ENCODE results near the gene DHX57. TPM values are rescaled to one million over a fixed set of nuclear protein-coding genes. Genes with fewer than 3 reads are reported as not detected.

Gene DHX57
- total RNA-seq, 1 donor from 2014 or later: 20.4 TPM

DNA sequence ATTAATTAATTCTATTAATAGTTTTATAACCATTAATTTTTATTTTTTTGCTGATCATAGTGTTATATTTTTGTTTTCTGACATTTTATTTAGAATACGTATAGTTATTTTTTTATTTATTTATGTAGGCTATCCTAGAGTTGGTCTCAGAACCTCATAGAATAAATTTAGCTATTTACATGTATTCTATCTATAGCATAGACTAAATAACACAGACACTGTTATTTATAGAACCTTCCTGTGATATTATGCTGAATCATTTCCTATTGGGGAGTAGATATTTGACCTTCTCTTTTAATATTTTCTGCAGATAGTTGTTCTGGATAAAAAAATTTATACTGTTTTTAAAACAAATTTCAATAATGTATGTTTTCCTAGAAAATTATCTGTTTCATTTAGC is 34.1 kb upstream of the DHX57 start:
- CTCF ChIA-PET: no interaction called here
- TF ChIP-seq, protein P1, sequence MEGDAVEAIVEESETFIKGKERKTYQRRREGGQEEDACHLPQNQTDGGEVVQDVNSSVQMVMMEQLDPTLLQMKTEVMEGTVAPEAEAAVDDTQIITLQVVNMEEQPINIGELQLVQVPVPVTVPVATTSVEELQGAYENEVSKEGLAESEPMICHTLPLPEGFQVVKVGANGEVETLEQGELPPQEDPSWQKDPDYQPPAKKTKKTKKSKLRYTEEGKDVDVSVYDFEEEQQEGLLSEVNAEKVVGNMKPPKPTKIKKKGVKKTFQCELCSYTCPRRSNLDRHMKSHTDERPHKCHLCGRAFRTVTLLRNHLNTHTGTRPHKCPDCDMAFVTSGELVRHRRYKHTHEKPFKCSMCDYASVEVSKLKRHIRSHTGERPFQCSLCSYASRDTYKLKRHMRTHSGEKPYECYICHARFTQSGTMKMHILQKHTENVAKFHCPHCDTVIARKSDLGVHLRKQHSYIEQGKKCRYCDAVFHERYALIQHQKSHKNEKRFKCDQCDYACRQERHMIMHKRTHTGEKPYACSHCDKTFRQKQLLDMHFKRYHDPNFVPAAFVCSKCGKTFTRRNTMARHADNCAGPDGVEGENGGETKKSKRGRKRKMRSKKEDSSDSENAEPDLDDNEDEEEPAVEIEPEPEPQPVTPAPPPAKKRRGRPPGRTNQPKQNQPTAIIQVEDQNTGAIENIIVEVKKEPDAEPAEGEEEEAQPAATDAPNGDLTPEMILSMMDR (IDR thresholded peaks at IDR 0.05): no peak
- POLR2A ChIA-PET: no interaction called here
- no peaks in the 10 kb centered on the region for H3K36me3 Mint-ChIP-seq (ENCODE audit: low read depth)
- ATAC-seq (ENCODE audit: low read depth) (no peak), DNase-seq (no peak)
- intact Hi-C loops (cut with micrococcal nuclease): no loop called here
- no peaks in the 10 kb centered on the region for H3K9me3 Mint-ChIP-seq
- H3K4me1 Mint-ChIP-seq: no peaks in the 10 kb centered on the region
- H3K27ac Mint-ChIP-seq: no peak overlapping the region
- H3K4me3 Mint-ChIP-seq: no peak overlapping the region
- H3K27me3 Mint-ChIP-seq: no peaks in the 10 kb centered on the region

DNA sequence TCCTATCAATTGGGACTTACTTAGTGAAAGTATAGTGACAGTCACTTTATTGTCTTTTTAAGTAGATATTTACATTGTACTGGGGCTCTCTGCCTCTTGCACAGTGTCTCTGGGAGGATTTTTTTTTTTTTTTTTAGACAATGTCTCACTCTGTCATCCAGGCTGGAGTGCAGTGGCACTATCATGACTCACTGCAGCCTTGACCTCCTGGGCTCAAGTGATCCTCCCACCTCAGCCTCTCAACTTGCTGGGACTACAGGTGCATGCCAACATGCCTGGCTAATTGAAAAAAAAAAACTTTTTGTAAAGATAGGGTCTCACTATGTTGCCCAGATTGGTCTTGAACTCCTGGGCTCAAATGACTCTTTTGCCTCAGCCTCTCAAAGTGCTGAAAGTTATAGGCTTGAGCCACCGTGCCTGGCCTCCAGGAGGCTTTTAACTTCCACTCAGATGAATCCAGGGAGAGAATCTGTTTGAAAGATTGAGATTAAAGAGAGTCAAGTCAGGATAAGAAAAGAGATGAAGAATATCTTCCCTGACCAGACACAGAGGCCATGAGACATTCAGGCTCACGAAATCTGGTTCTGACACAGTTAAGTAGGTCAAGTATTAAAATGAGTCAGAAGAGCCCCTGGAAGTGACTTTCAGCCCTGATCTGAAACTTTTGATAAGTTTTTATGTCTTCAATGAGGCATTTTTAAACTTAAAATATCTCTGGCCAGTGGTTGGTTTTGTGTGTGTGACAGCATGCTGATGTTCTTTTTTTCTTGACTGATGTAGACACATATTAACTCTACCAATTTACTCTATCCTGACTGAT is 32.2 kb upstream of the DHX57 start:
- POLR2A ChIA-PET: no interaction called here
- TF ChIP-seq, protein P1 (IDR thresholded peaks at IDR 0.05): no peak
- H3K4me3 Mint-ChIP-seq: no peak overlapping the region
- intact Hi-C loops (cut with micrococcal nuclease): no loop called here
- H3K4me1 Mint-ChIP-seq: no peaks in the 10 kb centered on the region
- DNase-seq (no peak), ATAC-seq (ENCODE audit: low read depth) (no peak)
- no peak overlapping the region for H3K27ac Mint-ChIP-seq
- H3K36me3 Mint-ChIP-seq (ENCODE audit: low read depth): no peaks in the 10 kb centered on the region
- no peaks in the 10 kb centered on the region for H3K9me3 Mint-ChIP-seq
- no peaks in the 10 kb centered on the region for H3K27me3 Mint-ChIP-seq
- CTCF ChIA-PET: no interaction called here

DNA sequence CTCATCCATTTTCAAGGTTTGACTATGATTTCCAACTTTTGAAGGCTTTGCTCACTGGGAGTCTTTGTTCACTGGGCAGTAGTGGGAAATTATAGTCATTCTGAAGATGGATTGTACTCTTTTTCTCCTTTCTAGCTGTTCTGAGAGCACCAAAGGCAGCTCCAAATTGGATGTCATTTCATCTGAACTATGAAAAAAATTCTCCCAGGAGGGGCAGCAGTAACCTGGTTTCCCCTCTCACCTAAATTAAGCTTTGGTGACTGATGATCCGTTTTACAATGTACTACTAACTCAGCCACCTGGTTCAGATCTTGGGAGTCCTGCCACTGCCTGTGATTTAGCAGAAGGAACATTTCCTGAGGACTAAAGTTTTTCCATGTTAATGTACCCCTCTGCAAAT is 31.5 kb upstream of the DHX57 start:
- Mint-ChIP-seq H3K4me1 (no peaks in the 10 kb centered on the region), H3K36me3 (ENCODE audit: low read depth) (no peaks in the 10 kb centered on the region), H3K9me3 (no peaks in the 10 kb centered on the region), H3K27me3 (no peaks in the 10 kb centered on the region), H3K27ac (no peak overlapping the region), H3K4me3 (no peak overlapping the region)
- no peak for DNase-seq
- POLR2A ChIA-PET: no interaction called here
- intact Hi-C loops (cut with micrococcal nuclease): no loop called here
- CTCF ChIA-PET: no interaction called here
- no peak for ATAC-seq (ENCODE audit: low read depth)
- TF ChIP-seq, protein P1 (IDR thresholded peaks at IDR 0.05): no peak

DNA sequence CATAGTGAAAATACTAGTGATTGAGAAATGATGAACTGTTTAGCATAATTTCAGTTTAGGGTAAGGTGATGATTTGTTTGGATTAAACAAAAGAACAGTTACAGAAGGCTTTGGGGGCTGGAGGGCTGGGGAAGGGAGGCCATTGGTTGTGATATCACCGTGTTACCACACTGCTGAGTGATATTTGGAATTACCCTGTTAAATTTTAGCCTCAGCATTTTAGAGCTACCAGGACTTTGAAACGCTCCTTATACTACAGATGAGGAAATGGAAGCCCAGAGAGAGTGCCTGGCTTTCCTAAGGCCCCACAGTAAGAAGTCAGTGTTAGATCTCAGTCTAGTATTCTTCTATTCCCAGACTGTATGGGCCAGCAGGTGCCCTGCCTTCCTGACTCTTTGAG is 29.5 kb upstream of the DHX57 start:
- intact Hi-C loops (cut with micrococcal nuclease): no loop called here
- no peak overlapping the region for H3K27ac Mint-ChIP-seq
- TF ChIP-seq, protein P1 (IDR thresholded peaks at IDR 0.05): no peak
- no peak overlapping the region for H3K4me3 Mint-ChIP-seq
- POLR2A ChIA-PET: no interaction called here
- no peaks in the 10 kb centered on the region for H3K27me3 Mint-ChIP-seq
- no peaks in the 10 kb centered on the region for H3K36me3 Mint-ChIP-seq (ENCODE audit: low read depth)
- CTCF ChIA-PET: no interaction called here
- H3K9me3 Mint-ChIP-seq: no peaks in the 10 kb centered on the region
- no peaks in the 10 kb centered on the region for H3K4me1 Mint-ChIP-seq
- ATAC-seq (ENCODE audit: low read depth) (no peak), DNase-seq (no peak)

DNA sequence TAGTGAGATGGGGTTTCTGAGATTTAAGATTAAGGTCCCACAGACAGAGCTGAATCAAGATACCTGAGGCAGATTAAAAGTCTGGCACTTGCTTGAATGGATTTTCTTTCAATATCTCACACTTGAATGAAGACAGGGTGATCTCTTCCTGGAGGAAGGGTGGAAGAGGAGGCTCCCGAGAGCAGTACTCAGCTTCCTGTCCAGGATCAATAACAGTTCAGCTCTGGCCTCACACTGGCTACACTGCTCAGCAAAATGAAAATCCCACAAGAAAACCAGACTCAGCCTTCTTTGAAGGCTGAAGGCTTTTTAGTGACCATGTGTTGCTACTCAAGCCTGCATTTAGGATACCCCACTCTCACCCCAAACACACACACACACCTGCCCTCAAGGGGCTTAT is 25.0 kb upstream of the DHX57 start:
- Mint-ChIP-seq H3K27ac (no peak overlapping the region), H3K4me3 (no peak overlapping the region), H3K4me1 (no peaks in the 10 kb centered on the region), H3K9me3 (no peaks in the 10 kb centered on the region), H3K27me3 (peaks cover 2% of the 10 kb centered on the region), H3K36me3 (ENCODE audit: low read depth) (no peaks in the 10 kb centered on the region)
- DNase-seq (no peak), ATAC-seq (ENCODE audit: low read depth) (no peak)
- intact Hi-C loops (cut with micrococcal nuclease): no loop called here
- TF ChIP-seq, protein P1 (IDR thresholded peaks at IDR 0.05): no peak
- POLR2A ChIA-PET: interaction anchor here (0.6 kb wide), 1 partner anchor 910 kb away, joined by 3 read pairs; no protein-coding TSS in a partner anchor
- CTCF ChIA-PET: no interaction called here

Measured in activated B cell treated with CpG ODN at 0.5 μM for 24 hours (primary cell).